K562 (cell line): ENCODE measurements around the gene DDX55. TPM values are rescaled to one million over a fixed set of nuclear protein-coding genes. Genes with fewer than 3 reads are reported as not detected.

Experiments
- DIDO1 ChIP-seq: fragments of 450-650 bp; IDR thresholded peaks from 2 replicates; pipeline ENCODE4 v1.6.1; 2016; ENCODE audit warnings: low read depth, missing biosample characterization, missing genetic modification characterization
- ELF2 ChIP-seq: fragments of 250-450 bp; sonication (Bioruptor Pico); IDR thresholded peaks from 2 replicates; pipeline ENCODE4 v1.5.0; 2021; ENCODE audit warnings: mild to moderate bottlenecking
- ESRRB ChIP-seq: fragments of 250-450 bp; sonication (Bioruptor Pico); IDR thresholded peaks from 2 replicates; pipeline ENCODE4 v1.5.0; 2020; ENCODE audit warnings: mild to moderate bottlenecking, moderate library complexity, borderline replicate concordance
- GABPB2 ChIP-seq: fragments of 250-450 bp; sonication (Bioruptor Pico); conservative IDR thresholded peaks from 2 replicates; pipeline ENCODE4 v1.5.1; 2021; ENCODE audit warnings: mild to moderate bottlenecking
- HES1 ChIP-seq: fragments of 450-650 bp; IDR thresholded peaks from 2 replicates; pipeline ENCODE4 v1.6.1; 2016; ENCODE audit warnings: low read depth, mild to moderate bottlenecking, moderate library complexity
- HNRNPLL ChIP-seq: fragments of 200-400 bp; formaldehyde crosslinking; IDR thresholded peaks from 2 replicates; pipeline ENCODE4 v1.6.1; 2017; ENCODE audit warnings: low read length, low read depth, mild to moderate bottlenecking; ENCODE audit not compliant: poor library complexity, severe bottlenecking
- JUNB ChIP-seq: fragments of 450-650 bp; formaldehyde crosslinking; conservative IDR thresholded peaks from 2 replicates; pipeline ENCODE4 v1.4.0; 2020; ENCODE audit warnings: mild to moderate bottlenecking
- MIER1 ChIP-seq: fragments of 450-650 bp; IDR thresholded peaks from 2 replicates; pipeline ENCODE4 v1.6.1; 2016; ENCODE audit warnings: antibody characterized with exemption, mild to moderate bottlenecking, low read depth
- NFATC3 ChIP-seq: fragments of 450-650 bp; IDR thresholded peaks from 2 replicates; pipeline ENCODE4 v1.6.1; 2017; ENCODE audit warnings: mild to moderate bottlenecking
- POLR2A ChIP-seq: fragments of 450-650 bp; conservative IDR thresholded peaks from 2 replicates; pipeline ENCODE4 v1.6.1; 2016
- RB1 ChIP-seq: fragments of 450-650 bp; IDR thresholded peaks from 2 replicates; pipeline ENCODE4 v1.6.1; 2017; ENCODE audit warnings: low read depth, mild to moderate bottlenecking
- REST ChIP-seq, 2 experiments: fragments of 450-650 bp; formaldehyde crosslinking in 1 of 2; IDR thresholded peaks; 2 replicates each; pipeline versions ENCODE4 v1.4.0 to v1.6.1; 2014 to 2020; ENCODE audit warnings: mild to moderate bottlenecking in 2 of 2, borderline replicate concordance in 1 of 2, low read depth in 1 of 2
- XRCC4 ChIP-seq: IDR thresholded peaks from one replicate; pipeline ENCODE4 v1.6.1; 2011; ENCODE audit not compliant: insufficient read depth, insufficient read length; ENCODE audit errors: extremely low read depth
- ZEB2 ChIP-seq: fragments of 450-650 bp; IDR thresholded peaks from 2 replicates; pipeline ENCODE4 v1.6.1; 2016
- ZNF444 ChIP-seq: fragments of 250-450 bp; sonication (Bioruptor Pico); IDR thresholded peaks from 2 replicates; pipeline ENCODE4 v1.4.0; 2020; ENCODE audit warnings: mild to moderate bottlenecking, moderate library complexity
- polyA plus RNA-seq, 8 experiments: library from polyadenylated mRNA; depleted of rRNA in 4 of 8; stranded (reverse) in 5 of 8; unstranded in 3 of 8; fragments of >200 nt; fragmentation: Nextera tagmentation in 2 of 8; fragmentation: Illumina TruSeq in 1 of 8; extraction: Ambion mirVana in 2 of 8; extraction: Trizol in 1 of 8; gene quantifications; 2 replicates each; pipeline versions ENCODE4 v1.2.1 to v1.2.3, GENCODE V29; 2011 to 2014; ENCODE audit warnings: inconsistent platforms in 1 of 8, missing spikeins in 1 of 8
- total RNA-seq, 7 experiments: library from RNA; depleted of rRNA in 6 of 7; stranded (reverse); fragments of >200 nt in 6 of 7; fragmentation: Illumina TruSeq in 2 of 7; extraction: Trizol in 2 of 7; gene quantifications; 2 replicates each; pipeline versions ENCODE4 v1.2.1 to v1.2.3, GENCODE V29; 2011 to 2021; ENCODE audit warnings: low replicate concordance in 1 of 7
- TF ChIP-seq, protein P1 (sequence below): fragments of 450-650 bp; conservative IDR thresholded peaks from 2 replicates; pipeline ENCODE4 v1.6.1; 2016; ENCODE audit warnings: missing genetic modification characterization, low read depth, mild to moderate bottlenecking, missing compliant biosample characterization, moderate library complexity
- TF ChIP-seq, protein P2 (sequence below): fragments of 250-450 bp; sonication (Bioruptor Pico); IDR thresholded peaks from 2 replicates; pipeline ENCODE4 v1.5.0; 2020; ENCODE audit warnings: mild to moderate bottlenecking

Gene DDX55
- total and polyA plus RNA-seq, 9 of the 15 experiments (the other 6 are each of a cell fraction or from before 2014, with no cell fraction given): 10.6 to 71.0 (median 60.9) TPM

- TF ChIP-seq REST (IDR thresholded peaks at IDR 0.05; ENCODE audit: borderline replicate concordance): no peak; the same call in none of the 2 replicates
- TF ChIP-seq REST (CRISPR knock-in tag; IDR thresholded peaks at IDR 0.05; ENCODE audit: low read depth): peak; percentile 80; the same call in 1 of the 2 replicates
- TF ChIP-seq ZEB2: peak; percentile 99
- TF ChIP-seq HES1: no peak
- TF ChIP-seq HNRNPLL: peak; percentile 35
- 0 out of 2 replicates have a peak, but pooled peaks have one; percentile 21 for TF ChIP-seq MIER1
- TF ChIP-seq ELF2 (CRISPR knock-in tag): peak; percentile 96
- TF ChIP-seq JUNB (CRISPR knock-in tag): no peak
- TF ChIP-seq ESRRB (CRISPR knock-in tag): no peak
- peak; percentile 100 for TF ChIP-seq RB1
- TF ChIP-seq XRCC4: no peak
- TF ChIP-seq ZNF444: no peak
- TF ChIP-seq, protein P1, sequence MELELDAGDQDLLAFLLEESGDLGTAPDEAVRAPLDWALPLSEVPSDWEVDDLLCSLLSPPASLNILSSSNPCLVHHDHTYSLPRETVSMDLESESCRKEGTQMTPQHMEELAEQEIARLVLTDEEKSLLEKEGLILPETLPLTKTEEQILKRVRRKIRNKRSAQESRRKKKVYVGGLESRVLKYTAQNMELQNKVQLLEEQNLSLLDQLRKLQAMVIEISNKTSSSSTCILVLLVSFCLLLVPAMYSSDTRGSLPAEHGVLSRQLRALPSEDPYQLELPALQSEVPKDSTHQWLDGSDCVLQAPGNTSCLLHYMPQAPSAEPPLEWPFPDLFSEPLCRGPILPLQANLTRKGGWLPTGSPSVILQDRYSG (tag): peak; percentile 86
- TF ChIP-seq DIDO1 (tag): peak; percentile 98
- TF ChIP-seq POLR2A: peak; percentile 92
- TF ChIP-seq, protein P2, sequence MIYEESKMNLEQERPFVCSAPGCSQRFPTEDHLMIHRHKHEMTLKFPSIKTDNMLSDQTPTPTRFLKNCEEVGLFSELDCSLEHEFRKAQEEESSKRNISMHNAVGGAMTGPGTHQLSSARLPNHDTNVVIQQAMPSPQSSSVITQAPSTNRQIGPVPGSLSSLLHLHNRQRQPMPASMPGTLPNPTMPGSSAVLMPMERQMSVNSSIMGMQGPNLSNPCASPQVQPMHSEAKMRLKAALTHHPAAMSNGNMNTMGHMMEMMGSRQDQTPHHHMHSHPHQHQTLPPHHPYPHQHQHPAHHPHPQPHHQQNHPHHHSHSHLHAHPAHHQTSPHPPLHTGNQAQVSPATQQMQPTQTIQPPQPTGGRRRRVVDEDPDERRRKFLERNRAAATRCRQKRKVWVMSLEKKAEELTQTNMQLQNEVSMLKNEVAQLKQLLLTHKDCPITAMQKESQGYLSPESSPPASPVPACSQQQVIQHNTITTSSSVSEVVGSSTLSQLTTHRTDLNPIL (CRISPR knock-in tag): no peak
- TF ChIP-seq GABPB2 (CRISPR knock-in tag): no peak
- TF ChIP-seq NFATC3: no peak
Observed at GRCh38 chr12:123601602-123602489, at the start of gene DDX55 (continued).
